ENCODE measurements around the gene MEGF6.
A peak's percentile ranks its signal among the peaks of the same experiment; 100 is the strongest.

Gene MEGF6

DNA sequence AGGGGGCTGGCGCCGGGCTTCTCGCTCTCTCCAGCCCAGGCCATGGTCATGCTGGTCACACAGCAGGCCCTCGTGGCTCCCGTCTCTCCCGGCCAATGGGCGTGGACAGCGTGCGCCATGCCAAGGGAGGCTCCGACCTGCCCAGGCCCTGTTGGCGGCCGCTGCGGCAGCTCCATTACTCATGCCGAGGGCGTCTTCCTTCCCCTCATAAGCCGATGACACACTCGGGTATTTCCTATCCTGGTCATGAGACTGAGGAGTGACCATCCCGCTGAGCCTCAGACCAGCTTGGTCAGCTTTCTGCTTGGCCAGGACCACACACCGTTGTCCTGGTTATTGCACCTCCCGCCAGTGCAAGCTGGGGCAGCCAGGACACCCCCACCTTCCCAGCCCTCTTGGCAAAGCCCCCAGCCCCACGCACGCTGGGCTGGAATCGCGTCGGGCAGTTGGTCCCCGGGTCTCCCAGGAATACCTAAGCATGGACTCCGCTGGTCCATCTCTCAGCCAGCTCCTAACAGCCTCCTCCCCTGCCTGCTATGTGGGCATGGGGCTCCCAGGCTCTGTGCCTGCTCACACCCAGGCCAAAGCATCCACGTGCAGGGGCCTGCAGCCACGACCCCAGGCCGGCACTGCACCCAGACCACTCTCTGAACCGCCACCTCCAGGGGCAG is 107.0 kb downstream of the MEGF6 start:
- no peak for DNase-seq (ENCODE audit: low spot score)

DNA sequence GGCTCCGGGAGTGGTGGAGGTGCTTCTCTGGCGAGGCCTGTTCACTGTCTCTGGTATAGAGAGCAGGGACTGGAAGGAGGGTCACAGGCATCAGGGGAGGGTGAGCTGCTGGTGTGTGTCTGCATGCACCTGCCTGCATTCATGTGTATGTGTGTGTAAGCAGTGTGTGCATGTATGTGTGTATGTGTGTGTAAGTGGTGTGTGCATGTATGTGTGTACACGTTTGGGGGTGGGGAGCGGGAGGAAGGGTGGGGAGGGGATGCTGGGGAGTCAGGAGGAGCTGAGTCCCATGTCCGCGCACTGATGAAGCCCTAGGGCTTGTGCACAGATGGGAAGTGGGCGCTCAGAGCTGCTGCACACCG is 107.8 kb downstream of the MEGF6 start:
- DNase-seq (ENCODE audit: low spot score), result no peak

DNA sequence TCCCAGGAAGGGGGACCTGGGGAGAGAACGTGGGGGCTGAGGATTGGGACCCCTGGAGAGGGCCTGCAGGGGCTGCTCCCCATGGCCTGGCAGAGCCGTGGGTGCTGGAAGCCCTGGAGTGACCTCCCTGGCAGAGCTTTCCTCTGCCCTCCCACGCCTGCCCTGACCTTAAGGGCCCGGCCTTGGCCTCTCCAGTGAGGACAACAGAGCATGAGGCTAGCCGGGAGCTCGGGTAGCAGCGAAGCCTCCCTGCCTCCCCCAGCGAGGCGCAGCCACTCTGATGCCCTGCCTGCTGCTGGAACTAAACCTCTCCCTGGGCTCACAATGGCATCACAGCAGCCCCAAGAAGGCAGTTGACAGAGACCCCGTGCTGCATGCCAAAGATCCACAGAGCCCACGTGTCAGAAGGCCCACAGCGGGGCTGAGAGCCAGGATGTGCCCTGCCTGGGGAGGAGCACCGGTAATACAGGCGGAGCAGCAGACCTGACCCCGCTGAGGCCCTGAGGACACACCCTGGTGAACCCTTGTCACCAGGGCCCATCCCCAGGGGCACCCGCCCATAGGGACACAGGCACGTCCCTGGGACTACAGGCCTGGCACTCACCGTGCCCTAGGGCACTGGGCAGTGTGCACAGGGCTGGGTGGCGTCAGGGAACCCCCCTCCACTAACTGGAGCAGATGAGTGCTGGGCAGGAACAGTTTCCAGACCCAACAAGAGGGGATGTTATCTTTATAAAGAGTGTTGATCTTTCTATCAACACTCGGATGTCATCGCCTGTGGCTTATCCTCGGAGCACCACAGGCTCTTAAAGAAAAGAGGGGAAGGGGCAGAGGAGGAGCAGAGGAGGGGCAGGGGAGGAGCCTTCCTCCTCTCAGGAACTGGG is 108.4 kb downstream of the MEGF6 start:
- DNase-seq (ENCODE audit: low spot score), result no peak

DNA sequence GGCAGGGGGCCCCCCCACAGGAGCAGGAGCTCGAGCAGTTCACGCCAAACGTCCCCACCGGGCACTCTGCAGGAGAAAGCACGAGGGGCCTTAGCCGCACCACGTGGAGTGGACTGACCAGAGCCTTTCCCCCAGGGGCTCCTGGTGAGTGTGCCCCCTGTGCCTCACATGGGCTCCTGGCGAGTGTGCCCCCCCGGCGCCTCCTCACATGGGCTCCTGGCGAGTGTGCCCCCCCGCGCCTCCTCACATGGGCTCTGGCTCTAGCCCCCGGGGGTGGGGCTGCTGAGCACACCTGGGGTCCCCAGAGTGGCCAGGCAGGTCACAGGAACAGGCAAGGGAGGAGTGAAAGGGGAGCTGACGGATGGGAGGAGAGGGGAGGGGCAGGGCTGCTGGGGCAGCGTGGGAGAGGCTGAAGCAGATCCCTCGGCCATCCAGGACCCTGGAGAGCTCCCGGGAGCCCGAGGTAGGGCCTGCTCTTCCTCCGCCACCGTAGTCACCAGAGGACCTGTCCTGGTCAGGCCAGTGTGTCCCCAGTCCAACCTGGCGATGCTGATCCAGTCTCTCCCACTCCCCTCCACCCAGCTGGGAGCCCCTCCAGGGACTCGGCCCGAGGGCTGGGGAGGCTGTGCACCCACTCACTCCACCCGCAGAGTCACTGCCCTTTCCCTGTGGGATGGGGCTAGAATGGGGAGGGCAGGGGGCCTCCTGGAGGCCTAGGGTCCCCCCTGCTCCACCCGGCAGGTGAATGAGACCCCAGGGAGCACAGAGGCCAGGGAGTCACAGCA is 109.3 kb downstream of the MEGF6 start:
- peak; percentile 81 for DNase-seq (ENCODE audit: low spot score)

DNA sequence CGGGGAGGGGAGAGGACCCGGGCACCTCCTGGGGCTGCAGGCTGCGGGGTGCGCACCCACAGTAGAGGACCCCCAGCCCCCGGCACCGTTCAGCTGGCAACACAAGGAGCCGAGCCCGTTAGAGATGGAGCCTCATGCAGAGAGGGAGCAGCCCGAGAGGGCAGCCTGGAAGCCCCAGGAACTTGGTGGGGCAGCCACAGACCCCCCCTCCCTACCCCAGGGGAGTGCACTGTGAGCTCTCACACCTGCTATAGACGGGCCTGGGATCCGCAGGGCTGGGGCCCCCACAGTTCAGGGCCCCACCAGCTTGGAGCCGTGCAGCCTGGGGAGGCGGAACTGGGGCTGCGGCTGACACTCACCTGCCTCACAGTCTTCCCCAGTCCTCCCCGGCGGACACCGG is 109.9 kb downstream of the MEGF6 start:
- no peak for DNase-seq (ENCODE audit: low spot score)

DNA sequence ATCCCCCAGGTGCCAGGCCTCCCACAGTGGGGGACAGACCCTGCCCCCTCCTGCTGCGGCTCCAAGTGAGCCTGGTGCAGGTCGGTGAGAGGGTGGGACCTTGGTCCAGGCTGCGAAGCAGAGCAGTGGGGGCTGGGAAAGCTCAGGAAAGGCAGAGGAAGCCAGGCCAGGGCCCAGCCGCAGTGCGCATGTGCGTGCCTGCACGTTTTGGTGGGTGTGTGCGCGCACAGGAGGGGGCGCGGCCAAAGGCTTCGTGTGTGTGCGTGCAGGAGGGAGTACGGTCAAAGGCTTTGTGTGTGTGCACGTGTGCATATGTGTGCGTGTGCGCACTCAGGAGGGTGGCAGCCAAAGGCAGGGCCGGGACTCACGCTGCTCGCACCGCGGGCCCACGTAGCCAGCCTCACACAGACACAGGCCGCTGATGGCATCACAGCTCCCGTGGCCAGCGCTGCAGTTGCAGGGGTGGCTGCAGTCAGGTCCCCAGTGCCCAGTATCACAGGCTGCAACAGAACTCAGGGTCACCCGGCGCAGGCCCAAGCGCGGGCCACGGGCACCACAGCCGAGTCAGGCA is 111.0 kb downstream of the MEGF6 start:
- DNase-seq (ENCODE audit: low spot score), result no peak

DNA sequence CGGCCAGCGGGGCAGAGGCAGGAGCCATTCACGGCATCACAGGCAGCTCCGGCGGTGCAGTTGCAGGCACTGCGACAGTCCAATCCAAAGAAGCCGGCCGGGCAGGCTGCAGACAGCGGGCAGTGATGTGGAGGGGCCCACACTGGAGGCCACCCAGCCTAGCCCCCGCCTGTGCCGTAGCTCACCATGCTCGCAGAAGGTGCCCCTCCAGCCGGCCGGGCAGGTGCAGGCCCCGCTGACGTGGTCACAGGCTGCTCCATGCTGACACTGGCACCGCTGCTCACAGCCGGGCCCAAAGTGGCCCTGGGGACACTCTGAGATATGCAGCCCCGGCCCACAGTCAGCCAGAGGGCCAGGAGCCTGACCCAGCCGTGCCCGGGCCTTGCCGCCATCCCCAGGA is 111.7 kb downstream of the MEGF6 start:
- no peak for DNase-seq (ENCODE audit: low spot score)

DNA sequence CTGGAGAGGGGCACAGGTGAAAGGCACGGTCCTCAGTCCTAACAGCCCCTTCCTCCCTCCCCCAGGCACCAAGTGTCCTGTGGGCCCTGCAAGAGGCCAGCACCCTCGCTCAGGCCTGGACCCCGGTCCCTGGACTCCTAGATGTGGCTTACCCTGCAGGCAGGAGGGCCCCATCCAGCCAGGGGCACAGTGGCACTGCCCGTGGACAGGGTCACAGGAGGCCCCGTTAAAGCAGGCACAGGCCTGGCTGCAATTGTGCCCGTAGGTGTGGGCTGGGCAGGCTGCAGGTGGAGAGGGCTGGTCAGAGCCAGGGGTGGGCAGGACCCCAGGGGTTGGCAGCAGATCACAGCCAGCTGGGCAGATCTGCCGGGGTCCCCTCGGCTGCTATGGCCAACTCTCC is 112.3 kb downstream of the MEGF6 start:
- DNase-seq (ENCODE audit: low spot score), result no peak

DNA sequence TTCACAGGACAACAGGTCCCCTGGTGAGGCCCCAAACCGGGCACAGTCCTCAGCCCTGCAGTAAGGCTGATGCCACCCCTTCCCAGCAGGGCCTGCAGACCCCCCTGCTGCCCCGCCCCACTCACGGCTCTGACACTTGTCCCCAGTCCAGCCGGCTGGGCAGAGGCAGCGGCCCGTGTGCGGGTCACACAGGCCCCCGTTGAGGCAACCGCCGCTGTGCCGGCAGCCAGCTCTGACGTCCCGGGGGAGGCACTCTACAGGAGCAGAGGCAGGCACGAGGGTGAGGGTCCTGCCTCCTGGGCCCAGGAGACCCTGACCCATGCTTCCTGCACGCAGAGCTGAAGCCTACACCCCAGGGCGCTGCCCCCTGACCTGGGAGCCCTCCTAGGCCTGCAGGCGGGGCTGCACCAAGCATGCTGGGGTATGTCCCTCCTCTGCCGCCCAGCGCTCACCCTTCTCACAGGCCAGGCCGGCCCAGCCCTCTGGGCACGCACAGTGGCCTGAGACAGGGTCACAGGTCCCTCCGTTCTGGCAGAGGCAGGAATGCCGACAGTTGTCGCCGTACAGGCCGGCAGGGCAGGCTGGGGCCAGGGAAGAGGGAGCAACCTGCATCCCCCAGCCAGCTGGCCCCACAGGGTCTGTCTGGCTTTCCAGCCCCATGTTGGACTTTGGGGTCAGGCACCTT is 112.9 kb downstream of the MEGF6 start:
- DNase-seq (ENCODE audit: low spot score), result no peak

DNA sequence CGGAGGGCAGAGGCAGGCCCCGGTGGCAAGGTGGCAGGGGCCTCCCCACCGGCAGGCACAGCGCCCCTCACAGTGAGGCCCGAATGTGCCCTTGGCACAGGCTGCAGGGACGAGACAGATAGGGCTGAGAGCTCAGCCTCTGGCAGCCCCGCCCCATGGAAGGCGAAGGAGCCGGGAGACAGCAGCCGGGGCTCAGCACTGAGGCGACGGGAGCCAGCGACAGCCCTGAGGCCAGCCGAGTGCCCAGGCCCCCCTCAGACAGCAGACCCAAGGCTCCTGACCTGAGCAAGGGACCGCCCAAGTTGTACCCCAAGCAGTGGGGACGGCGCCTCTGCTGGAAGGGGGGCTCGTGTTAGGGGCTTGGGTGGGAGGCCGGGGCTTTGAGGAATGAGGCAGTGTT is 113.8 kb downstream of the MEGF6 start:
- no peak for DNase-seq (ENCODE audit: low spot score)

DNA sequence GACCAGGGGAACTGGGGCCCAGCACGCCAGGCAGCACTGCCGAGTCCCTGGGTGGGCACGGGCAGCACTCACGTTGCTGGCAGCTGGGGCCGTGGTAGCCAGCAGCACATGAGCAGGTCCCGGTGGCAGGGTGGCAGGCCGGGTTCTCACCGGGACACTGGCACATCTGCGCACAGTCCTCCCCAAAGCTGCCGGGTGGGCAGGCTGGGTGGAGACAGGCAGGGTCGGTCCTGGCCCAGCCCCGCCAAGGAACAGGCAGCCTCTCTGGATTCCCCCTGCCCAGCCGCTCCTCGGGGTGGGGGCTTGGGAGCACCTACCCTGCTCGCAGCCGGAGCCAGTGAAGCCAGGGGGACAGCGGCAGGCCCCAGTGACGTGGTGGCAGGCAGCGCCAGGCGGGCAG is 114.4 kb downstream of the MEGF6 start:
- no peak for DNase-seq (ENCODE audit: low spot score)

DNA sequence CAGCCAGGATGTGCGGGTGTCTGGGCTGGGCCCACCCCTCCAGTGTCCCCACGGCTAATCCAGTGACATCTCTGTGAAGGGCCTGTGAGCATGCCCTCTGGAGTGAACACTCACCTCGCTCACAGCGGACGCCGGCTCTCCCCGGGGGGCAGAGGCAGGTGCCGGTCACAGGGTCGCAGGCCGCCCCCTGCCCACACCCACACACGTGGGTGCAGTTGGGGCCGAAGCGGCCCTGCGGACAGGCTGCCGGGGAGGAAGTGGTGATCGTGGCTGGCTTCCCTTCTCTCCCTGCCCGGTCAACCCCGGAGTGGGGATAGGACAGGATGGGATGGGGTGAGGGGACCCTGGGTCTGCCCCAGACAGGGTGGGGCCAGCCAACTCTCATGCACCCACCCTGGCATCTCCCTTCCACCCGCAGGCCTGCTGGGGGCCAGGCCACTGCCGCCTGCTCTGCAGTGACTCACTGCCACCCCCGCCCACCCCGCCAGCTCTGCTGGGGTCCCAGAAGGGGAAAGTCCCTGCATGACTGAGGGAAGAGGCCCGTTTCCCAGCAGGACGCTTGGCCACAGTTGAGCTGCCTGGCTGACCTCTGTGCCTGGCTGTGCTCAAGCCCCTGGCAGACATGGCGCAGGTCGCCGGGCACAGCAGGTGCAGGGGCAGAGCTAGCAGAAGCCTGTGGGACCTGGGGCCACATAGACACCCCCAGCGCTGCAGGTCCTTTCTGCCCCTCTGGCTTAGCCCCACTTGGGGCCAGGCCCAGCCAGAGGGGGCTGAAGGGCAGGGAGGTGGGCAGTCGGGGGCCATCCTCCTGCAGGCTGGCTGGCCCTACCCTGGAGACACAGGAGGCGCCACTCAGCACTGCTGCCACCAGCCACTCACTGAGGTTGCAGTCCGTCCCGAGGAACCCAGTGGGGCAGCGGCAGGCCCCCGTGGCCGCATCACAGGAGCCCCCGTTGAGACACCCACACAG is 115.2 kb downstream of the MEGF6 start:
- no peak for DNase-seq (ENCODE audit: low spot score)

DNA sequence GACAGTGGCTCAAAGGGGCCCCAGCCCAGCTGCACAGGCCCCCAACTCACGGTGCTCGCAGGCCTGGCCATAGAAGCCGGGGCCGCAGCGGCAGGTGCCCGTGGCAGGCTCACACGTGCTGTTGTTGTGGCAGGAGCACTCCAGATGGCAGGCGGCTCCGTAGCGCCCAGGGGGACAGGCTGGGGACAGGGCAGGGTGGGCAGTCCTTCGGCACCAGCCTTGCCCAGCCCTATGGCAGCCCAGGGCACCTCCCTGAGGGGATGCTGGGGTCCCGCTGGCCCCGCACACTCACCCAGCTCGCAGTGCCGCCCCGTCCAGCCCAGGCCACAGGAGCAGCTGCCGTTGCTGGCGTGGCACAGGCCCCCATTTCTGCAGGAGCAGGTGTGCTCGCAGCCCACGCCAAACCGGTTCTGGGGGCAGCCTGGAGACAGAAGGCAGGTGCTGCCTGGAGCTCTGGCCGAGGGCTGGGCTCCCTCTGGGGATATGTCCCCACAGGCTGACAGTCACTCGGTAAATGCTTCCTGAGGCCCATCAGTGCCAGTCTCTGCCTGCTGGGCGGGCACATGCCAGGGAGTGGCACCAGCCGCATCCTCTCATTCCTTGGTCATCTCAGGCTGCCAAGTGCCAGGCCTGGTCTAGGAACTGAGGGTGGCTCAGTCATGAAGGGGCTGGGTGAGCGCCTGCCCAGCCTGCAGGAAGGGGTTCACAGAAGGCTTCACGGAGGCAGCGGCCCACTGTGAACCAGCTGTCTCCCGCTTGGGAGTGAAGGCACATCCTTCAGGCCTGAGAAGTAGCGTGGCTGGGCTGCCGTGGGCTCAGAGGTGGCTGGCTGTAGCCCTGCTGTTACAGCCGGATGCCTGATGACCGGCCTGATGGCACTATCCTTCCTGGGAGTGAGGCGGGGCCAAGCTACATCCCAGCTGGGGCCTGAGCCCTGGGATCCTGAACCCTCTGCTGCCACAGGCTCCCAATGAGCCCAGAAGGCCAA is 116.7 kb downstream of the MEGF6 start:
- no peak for DNase-seq (ENCODE audit: low spot score)

DNA sequence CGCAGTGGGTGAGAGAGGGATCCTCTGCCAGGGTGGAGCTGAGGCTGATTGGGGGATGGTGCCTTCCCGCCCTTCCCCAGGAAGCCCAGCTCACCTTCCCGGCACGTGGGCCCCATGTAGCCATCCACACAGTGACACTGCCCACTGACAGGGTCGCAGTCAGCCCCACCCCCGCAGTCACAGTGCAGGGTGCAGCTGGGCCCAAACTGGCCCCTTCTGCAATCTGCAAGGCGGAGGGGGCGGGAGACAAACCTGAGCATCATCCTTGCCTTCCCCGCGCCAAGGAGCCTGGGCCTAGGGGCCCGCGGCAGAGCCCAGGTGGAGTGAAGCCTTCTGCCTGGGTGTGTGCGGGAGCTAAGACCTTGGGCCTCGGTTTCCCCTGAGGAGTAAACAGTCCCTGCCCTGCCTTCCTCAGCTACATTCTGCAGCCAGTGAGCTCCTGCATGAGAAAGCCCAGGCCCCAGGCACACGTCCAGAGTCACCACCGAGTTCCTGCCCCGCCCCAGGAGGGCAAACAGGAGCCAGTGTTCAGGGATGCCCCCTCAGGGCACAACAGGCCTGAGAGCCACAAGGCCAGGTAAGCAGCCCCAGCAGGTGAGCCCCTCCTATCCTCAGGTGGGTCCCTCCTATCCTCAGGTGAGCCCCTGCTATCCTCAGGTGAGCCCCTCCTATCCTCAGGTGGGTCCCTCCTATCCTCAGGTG is 118.6 kb downstream of the MEGF6 start:
- DNase-seq (ENCODE audit: low spot score), result no peak

DNA sequence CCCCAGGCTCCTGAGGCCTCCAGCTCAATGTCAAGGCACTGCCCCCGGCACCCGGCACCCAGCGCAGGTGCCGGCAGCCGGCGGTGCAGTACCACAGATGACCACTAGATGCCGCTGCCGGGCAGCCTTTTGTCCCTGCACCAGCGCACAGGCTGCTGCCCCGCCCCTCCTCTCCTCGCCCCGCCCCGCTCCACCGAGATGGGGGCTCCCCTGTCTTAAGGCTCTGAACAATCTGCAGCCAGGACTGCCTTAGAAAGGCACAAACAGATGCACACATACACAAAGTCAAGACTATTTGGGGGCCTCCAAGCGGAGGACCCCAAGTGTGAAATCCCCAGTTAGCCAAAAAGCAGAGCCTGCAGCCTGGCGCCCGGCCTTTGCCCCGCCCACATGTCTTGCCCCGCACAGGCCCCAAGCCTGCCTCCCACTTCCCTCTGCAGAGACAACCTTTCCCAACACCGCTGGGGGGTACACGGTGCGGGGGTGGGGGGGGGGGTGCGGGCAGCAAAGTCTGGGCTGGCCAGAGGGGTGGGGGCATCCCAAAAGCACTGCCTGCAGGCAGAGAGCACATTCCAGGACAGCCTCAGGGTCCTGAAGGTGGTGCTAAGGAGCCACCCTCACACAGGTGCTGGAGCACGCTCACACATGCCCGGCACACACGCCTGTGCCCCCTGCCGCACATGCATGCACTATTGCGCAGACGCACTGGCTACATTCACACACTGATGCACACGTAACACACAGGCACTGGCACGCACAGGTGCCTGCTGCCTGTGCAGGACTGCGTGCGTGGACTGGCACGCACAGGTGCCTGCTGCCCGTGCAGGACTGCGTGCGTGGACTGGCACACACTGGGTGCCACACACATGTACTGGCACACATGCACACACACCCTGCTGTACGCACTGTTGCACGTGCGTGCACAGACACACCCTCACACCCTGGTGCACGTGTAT is 119.7 kb downstream of the MEGF6 start:
- DNase-seq (ENCODE audit: low spot score), result peak; percentile 78

DNA sequence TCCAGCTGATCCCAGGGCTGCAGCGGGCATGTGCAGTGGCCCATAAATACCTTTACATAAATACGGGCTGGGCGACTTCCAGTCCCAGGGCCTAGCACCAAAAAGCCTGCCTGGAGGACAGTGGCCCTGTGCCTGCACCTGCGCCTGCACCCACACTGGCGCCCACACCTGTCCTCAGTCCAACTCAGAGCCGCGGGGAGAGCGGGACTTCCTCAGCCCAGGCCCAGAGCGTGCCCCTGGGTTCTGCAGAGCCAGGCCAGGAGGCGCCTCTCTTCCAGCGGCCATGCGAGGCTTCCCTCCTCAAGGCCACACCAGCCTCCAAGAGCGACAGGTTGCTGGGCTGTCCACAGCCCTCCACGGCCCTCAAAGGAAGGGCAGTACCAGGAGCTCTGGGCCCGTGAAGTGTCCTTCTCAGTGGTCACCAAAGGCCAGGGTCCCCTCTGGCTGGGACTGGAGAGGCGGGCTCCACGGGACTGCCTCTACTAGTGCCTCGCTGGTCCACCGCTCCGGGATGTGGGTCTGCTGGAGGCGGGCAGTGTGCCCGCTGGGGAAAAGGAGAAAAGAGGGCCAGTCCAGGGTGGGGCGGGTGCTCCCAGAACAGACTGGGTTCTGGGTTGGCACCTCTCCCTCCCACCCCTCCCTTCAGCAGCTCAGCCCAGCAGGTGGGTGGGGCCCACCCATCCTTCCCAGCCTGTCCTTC is 121.1 kb downstream of the MEGF6 start:
- no peak for DNase-seq (ENCODE audit: low spot score)

DNA sequence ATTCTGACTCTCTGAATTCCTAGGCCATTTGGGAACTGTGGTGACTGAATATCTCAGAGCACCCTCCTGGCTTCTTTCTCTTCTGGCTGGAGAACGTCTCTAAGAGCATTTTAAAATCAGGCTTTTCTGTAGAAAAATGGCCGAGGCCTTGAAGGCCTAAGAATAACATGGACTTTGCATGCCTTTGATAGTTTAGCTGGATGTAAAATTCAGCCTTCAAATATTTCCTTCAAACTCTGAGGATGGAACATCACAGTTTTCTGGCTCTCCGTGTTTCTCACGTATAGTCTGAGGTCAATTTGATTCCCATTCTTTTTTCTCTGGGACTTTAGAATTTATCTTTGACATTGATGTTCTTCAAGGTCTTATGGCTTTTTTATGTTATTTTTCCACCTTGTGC is 122.9 kb downstream of the MEGF6 start:
- no peak for DNase-seq (ENCODE audit: low spot score)

All from HuH-7.5 (cell line).